Cardiac muscle cell (in vitro differentiated cells and primary cell): Measurements from ENCODE around the gene LCK. TPM values are rescaled to one million over a fixed set of nuclear protein-coding genes. Genes with fewer than 3 reads are reported as not detected.

Experiments
- DNase-seq, 2 donors: peaks; one replicate each; pipeline versions ENCODE4 v3.0.0 to v3.0.0-alpha.2; 2010 to 2017; ENCODE audit warnings: low read depth in 1 of 2, low spot score in 1 of 2
- H3K27ac ChIP-seq: fragments of 200-600 bp; sonication (generic); 2 replicates; pipeline ENCODE4 v1.5.1; 2016
- H3K27me3 ChIP-seq: fragments of 200-600 bp; sonication (generic); 2 replicates; pipeline ENCODE4 v1.6.0; 2016; ENCODE audit warnings: control low read depth
- H3K36me3 ChIP-seq: fragments of 200-600 bp; sonication (generic); 2 replicates; pipeline ENCODE4 v1.5.1; 2016; ENCODE audit warnings: control low read depth
- H3K4me1 ChIP-seq: fragments of 200-600 bp; sonication (generic); 2 replicates; pipeline ENCODE4 v1.8.1; 2017; ENCODE audit warnings: low read depth, mild to moderate bottlenecking, mixed run types
- H3K4me3 ChIP-seq: fragments of 200-600 bp; sonication (generic); 2 replicates; pipeline ENCODE4 v1.5.1; 2016; ENCODE audit warnings: mild to moderate bottlenecking
- H3K9me3 ChIP-seq: fragments of 200-600 bp; sonication (generic); 2 replicates; pipeline ENCODE4 v1.5.1; 2017; ENCODE audit warnings: low read depth, mild to moderate bottlenecking, control low read depth
- CTCF ChIP-seq: IDR thresholded peaks from 2 replicates; pipeline ENCODE4 v1.5.1; 2012; ENCODE audit warnings: low read depth, mild to moderate bottlenecking, low read length
- polyA plus RNA-seq: library from polyadenylated mRNA; unstranded; fragments of >200 nt; fragmentation: Nextera tagmentation; extraction: Ambion mirVana; gene quantifications from 2 replicates; pipeline ENCODE4 v1.2.1, GENCODE V29; 2016
- total RNA-seq: library from RNA; depleted of rRNA; stranded (reverse); fragments of >200 nt; gene quantifications from 2 replicates; pipeline ENCODE4 v1.2.3, GENCODE V29; 2016

The LCK gene
- total and polyA plus RNA-seq, 2 experiments from 2014 or later, result 0.18 TPM; not detected in 1

GRCh38 chr1:32334274-32334861, 83.3 kb downstream of the LCK start:
- peaks cover 23% of the 10 kb centered on the region for H3K36me3 ChIP-seq

GRCh38 chr1:32334864-32335534, 83.9 kb downstream of the LCK start:
- peak; percentile 84 for TF ChIP-seq CTCF
- Histone ChIP-seq H3K27me3 (no peaks in the 10 kb centered on the region), H3K4me3 (peak overlapping the region; percentile 100), H3K4me1 (peaks cover 7% of the 10 kb centered on the region), H3K36me3 (peaks cover 21% of the 10 kb centered on the region), H3K9me3 (no peaks in the 10 kb centered on the region), H3K27ac (peak overlapping the region; percentile 80)
- DNase-seq, result peak; percentile 60 to 70

More at GRCh38 chr1:32334274-32334861, 83.3 kb downstream of the LCK start:
- peak overlapping the region; percentile 100 for H3K4me3 ChIP-seq
- peak in 1 of 2 donors; percentile 18 for DNase-seq
- H3K27me3 ChIP-seq, result no peaks in the 10 kb centered on the region
- TF ChIP-seq CTCF, result no peak
- H3K27ac ChIP-seq, result no peak overlapping the region
- no peaks in the 10 kb centered on the region for H3K9me3 ChIP-seq
- H3K4me1 ChIP-seq, result peaks cover 7% of the 10 kb centered on the region

GRCh38 chr1:32335535-32335789, 84.4 kb downstream of the LCK start:
- Histone ChIP-seq H3K4me3 (peak overlapping the region; percentile 100), H3K27me3 (no peaks in the 10 kb centered on the region), H3K4me1 (peaks cover 7% of the 10 kb centered on the region), H3K9me3 (no peaks in the 10 kb centered on the region), H3K36me3 (peaks cover 21% of the 10 kb centered on the region), H3K27ac (peak overlapping the region; percentile 80)
- no peak for DNase-seq
- TF ChIP-seq CTCF, result no peak

Other genes with a start within 250 kb of the LCK start
- 86.8 and 99.5 TPM in 2 replicates for gene KHDRBS1, start 237.4 kb upstream of the LCK start, total RNA-seq
- gene KHDRBS1, start 237.4 kb upstream of the LCK start, polyA plus RNA-seq, result 116 and 152 TPM in 2 replicates
- 5.1 TPM in 2 replicates for gene TMEM39B, start 178.3 kb upstream of the LCK start, total RNA-seq
- gene TMEM39B, start 178.3 kb upstream of the LCK start, polyA plus RNA-seq, result 4.6 and 7.0 TPM in 2 replicates
- 36.8 and 45.7 TPM in 2 replicates for gene KPNA6, start 143.2 kb upstream of the LCK start, total RNA-seq
- 33.8 and 53.2 TPM in 2 replicates for gene KPNA6, start 143.2 kb upstream of the LCK start, polyA plus RNA-seq
- 40.8 and 40.9 TPM in 2 replicates for gene TXLNA, start 71.6 kb upstream of the LCK start, total RNA-seq
- 31.3 and 33.3 TPM in 2 replicates for gene TXLNA, start 71.6 kb upstream of the LCK start, polyA plus RNA-seq
- gene CCDC28B, start 50.7 kb upstream of the LCK start, total RNA-seq, result 68.7 and 75.1 TPM in 2 replicates
- 99.7 and 111 TPM in 2 replicates for gene CCDC28B, start 50.7 kb upstream of the LCK start, polyA plus RNA-seq
- 1.4 and 2.0 TPM in 2 replicates for gene IQCC, start 45.6 kb upstream of the LCK start, total RNA-seq
- gene IQCC, start 45.6 kb upstream of the LCK start, polyA plus RNA-seq, result 2.8 and 4.8 TPM in 2 replicates
- not detected in 2 replicates for gene DCDC2B, start 42.2 kb upstream of the LCK start, total RNA-seq
- 0.64 and 0.72 TPM in 2 replicates for gene DCDC2B, start 42.2 kb upstream of the LCK start, polyA plus RNA-seq
- gene TMEM234, start 28.9 kb upstream of the LCK start, total RNA-seq, result 24.1 and 26.2 TPM in 2 replicates
- 36.8 and 38.0 TPM in 2 replicates for gene TMEM234, start 28.9 kb upstream of the LCK start, polyA plus RNA-seq
- 165 and 227 TPM in 2 replicates for gene EIF3I, start 28.9 kb upstream of the LCK start, total RNA-seq
- gene EIF3I, start 28.9 kb upstream of the LCK start, polyA plus RNA-seq, result 239 and 243 TPM in 2 replicates
- gene FAM167B, start 4.0 kb upstream of the LCK start, total RNA-seq, result 1.4 and 2.1 TPM in 2 replicates
- gene FAM167B, start 4.0 kb upstream of the LCK start, polyA plus RNA-seq, result 1.2 and 4.6 TPM in 2 replicates
- 67.6 and 76.9 TPM in 2 replicates for gene HDAC1, start 40.8 kb downstream of the LCK start, total RNA-seq
- gene HDAC1, start 40.8 kb downstream of the LCK start, polyA plus RNA-seq, result 96.8 and 110 TPM in 2 replicates
- 263 and 317 TPM in 2 replicates for gene MARCKSL1, start 85.0 kb downstream of the LCK start, total RNA-seq
- 435 and 587 TPM in 2 replicates for gene MARCKSL1, start 85.0 kb downstream of the LCK start, polyA plus RNA-seq
- 8.6 and 12.0 TPM in 2 replicates for gene FAM229A, start 111.2 kb downstream of the LCK start, total RNA-seq
- gene FAM229A, start 111.2 kb downstream of the LCK start, polyA plus RNA-seq, result 8.7 and 12.3 TPM in 2 replicates
- gene TSSK3, start 111.3 kb downstream of the LCK start, total RNA-seq, result 2.3 and 8.0 TPM in 2 replicates
- 4.5 and 4.7 TPM in 2 replicates for gene TSSK3, start 111.3 kb downstream of the LCK start, polyA plus RNA-seq
- 78.7 and 79.5 TPM in 2 replicates for gene BSDC1, start 143.2 kb downstream of the LCK start, total RNA-seq
- 56.2 and 56.7 TPM in 2 replicates for gene BSDC1, start 143.2 kb downstream of the LCK start, polyA plus RNA-seq
- gene ZBTB8B, start 213.8 kb downstream of the LCK start, total RNA-seq, result 1.8 and 2.1 TPM in 2 replicates
- gene ZBTB8B, start 213.8 kb downstream of the LCK start, polyA plus RNA-seq, result 0.56 and 0.96 TPM in 2 replicates